Lower leg skin (tissue), 4 donors: Measurements from ENCODE around the gene ERCC3. TPM values are rescaled to one million over a fixed set of nuclear protein-coding genes. Genes with fewer than 3 reads are reported as not detected.
"Not testable (repeated sequence)": the region's sequence is repeated elsewhere in the genome, so short reads cannot be mapped to it uniquely, and the experiment has no call there.

ENCODE experiments used
- DNase-seq, 2 donors: peaks; one replicate each; pipeline ENCODE4 v3.0.0-alpha.2; 2019; ENCODE audit warnings: low spot score in 2 of 2
- H3K4me3 ChIP-seq: fragments of 200-600 bp; sonication (generic); 2 replicates; pipeline ENCODE4 v1.5.1; 2017; ENCODE audit warnings: mild to moderate bottlenecking, low read depth; ENCODE audit not compliant: poor library complexity, severe bottlenecking
- POLR2A ChIP-seq, 2 donors: fragments of 450-650 bp; IDR thresholded peaks; one replicate each; pipeline ENCODE4 v1.6.1; 2016 to 2017; ENCODE audit warnings: antibody characterized with exemption in 2 of 2, mild to moderate bottlenecking in 1 of 2, moderate library complexity in 1 of 2
- WGBS, 2 donors: methylation state at CpG; one replicate each; pipeline ENCODE4 v1.1.5; 2018; 5-methylcytosine and 5-hydroxymethylcytosine counted together
- intact Hi-C: fragments of 100-400 bp; cut with DNase I; formaldehyde crosslinking; loops from one replicate; pipeline ENCODE4 v1.15.0; 2023; ENCODE audit warnings: low total_unique reads
- total RNA-seq, 4 donors: library from RNA; depleted of rRNA; stranded (reverse); fragments of >200 nt; gene quantifications; one replicate each; pipeline ENCODE4 v1.1.0, GENCODE V29; 2016
- TF ChIP-seq, protein P1 (sequence below), 3 donors: fragments of 450-650 bp; IDR thresholded peaks; one replicate each; pipeline ENCODE4 v1.5.1; 2016; ENCODE audit warnings: antibody characterized with exemption in 3 of 3, mild to moderate bottlenecking in 3 of 3, moderate library complexity in 2 of 3

ERCC3 gene
- total RNA-seq, 4 donors from 2014 or later, result 23.7 to 47.5 (median 32.1) TPM

DNA sequence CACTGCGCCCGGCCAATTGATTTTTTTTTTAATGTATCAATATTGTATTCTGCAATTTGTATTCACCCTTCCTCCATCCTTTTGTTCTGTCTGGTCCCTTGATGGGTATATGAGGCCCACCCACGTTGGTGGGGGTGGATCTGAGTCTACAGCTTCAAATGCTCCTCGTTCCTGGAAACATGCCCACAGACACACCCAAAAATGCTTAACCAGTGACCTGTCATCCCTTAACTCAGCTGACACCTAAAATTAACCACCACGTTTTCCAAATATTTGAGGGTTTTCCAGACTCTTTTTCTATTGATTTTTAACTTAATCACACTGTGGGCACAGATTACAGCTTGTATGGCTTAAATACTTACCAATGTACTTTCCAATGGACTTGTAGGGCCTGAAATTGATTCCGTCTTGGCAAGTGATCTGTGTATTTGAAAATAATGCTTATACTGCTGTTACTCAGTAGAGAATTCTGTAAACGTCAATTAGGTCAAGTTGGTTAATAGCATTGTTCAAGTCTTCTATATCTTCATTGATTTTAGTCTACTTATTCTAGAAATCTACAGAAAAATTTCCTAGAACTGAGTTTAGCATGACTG, 39.5 kb downstream of the ERCC3 start:
- 58 to 66% methylated on average over 7 of the region's 7 CpGs for WGBS, 2 donors
- intact Hi-C loops, result no loop called here
- H3K4me3 ChIP-seq, result no peak overlapping the region
- DNase-seq, result peak in 1 of 2 donors; percentile 20
- TF ChIP-seq, protein P1, sequence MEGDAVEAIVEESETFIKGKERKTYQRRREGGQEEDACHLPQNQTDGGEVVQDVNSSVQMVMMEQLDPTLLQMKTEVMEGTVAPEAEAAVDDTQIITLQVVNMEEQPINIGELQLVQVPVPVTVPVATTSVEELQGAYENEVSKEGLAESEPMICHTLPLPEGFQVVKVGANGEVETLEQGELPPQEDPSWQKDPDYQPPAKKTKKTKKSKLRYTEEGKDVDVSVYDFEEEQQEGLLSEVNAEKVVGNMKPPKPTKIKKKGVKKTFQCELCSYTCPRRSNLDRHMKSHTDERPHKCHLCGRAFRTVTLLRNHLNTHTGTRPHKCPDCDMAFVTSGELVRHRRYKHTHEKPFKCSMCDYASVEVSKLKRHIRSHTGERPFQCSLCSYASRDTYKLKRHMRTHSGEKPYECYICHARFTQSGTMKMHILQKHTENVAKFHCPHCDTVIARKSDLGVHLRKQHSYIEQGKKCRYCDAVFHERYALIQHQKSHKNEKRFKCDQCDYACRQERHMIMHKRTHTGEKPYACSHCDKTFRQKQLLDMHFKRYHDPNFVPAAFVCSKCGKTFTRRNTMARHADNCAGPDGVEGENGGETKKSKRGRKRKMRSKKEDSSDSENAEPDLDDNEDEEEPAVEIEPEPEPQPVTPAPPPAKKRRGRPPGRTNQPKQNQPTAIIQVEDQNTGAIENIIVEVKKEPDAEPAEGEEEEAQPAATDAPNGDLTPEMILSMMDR (IDR thresholded peaks at IDR 0.05), result no peak
- TF ChIP-seq POLR2A (IDR thresholded peaks at IDR 0.05), result no peak

DNA sequence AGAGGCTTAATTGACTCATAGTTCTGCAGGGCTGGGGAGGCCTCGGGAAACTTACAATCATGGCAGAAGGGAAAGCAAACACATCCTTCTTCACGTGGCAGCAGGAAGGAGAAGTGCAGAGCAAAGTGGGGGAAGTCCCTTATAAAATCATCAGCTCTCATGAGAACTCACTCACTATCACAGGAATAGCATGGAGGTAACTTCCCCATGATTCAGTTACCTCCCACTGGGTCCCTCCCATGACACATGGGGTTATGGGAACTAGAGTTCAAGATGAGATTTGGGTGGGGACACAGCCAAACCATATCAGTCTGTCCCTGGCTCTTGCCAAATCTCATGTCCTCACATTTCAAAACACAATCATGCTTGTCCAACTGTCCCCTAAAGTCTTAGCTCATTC, 52.8 kb downstream of the ERCC3 start:
- DNase-seq, H3K4me3 ChIP-seq, intact Hi-C loops: not testable (repeated sequence)
- WGBS, 2 donors, result 70 to 80% methylated on average over 2 of the region's 2 CpGs

DNA sequence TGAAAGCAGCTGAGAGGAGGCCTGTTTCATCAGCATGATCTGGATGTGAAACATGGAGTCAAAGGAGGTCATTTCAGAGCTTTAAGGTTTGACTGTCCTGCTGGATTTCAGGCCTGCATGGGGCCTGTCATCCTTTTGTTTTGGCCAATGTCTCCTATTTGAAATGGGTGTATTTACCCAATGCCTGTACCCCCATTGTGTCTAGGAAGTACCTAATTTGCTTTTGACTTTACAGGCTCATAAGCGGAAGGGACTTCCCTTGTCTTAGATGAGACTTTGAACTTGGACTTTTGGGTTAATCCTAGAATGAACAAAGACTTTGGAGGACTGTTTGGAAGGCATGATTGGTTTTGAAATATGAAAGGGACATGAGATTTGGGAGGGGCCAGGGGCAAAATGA, 54.5 kb downstream of the ERCC3 start:
- no peak for DNase-seq
- TF ChIP-seq, protein P1 (IDR thresholded peaks at IDR 0.05), result no peak
- TF ChIP-seq POLR2A (IDR thresholded peaks at IDR 0.05), result no peak
- intact Hi-C loops, result no loop called here
- H3K4me3 ChIP-seq, result no peak overlapping the region
- 100% methylated on average over 1 of the region's 1 CpG for WGBS, 2 donors

DNA sequence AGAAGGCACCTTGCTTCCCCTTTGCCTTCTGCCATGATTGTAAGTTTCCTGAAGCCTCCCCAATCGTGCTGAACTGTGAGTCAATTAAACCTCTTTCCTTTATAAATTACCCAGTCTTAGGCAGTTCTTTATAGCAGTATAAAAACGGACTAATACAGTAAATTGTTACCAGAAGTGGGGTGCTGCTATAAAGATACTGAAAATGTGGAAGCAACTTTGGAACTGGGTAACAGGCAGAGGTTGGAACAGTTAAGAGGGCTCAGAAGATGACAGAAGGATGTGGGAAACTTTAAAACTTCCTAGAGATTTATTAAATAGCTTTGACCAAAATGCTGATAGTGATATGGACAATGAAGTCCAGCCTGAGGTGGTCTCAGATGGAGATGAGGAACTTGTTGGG, 56.2 kb downstream of the ERCC3 start:
- 73 to 81% methylated on average over 2 of the region's 2 CpGs for WGBS, 2 donors
- DNase-seq, H3K4me3 ChIP-seq, intact Hi-C loops: not testable (repeated sequence)

DNA sequence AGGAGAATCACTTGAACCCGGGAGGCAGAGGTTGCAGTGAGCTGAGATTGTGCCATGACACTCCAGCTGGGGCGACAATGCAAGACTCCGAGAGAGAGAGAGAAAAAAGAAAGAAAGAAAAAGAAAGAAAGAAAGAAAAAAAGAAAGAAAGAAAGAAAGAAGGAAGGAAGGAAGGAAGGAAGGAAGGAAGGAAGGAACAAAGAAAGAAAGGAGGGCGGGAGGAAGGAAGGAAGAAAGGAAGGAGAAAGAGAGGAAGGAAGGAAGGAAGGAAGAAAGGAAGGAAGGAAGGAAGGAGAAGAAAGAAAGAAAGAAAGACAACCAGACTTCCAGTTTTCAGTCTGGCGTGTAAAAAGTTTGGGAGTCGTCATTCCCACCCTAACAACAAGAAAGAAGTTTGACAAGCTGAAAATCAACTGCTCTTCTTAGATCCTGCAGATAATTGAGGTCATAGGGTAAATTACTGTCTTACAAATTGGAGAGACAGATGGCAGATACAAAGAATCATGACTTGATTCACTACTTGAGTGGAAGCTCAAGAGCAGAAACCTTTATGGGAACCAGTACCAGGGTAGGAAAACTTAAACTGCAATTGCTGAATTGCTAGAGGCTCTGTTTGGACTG, 58.8 kb downstream of the ERCC3 start:
- WGBS, 2 donors, result 91 to 96% methylated on average over 6 of the region's 6 CpGs
- TF ChIP-seq, protein P1 (IDR thresholded peaks at IDR 0.05), result no peak
- TF ChIP-seq POLR2A (IDR thresholded peaks at IDR 0.05), result no peak
- no peak for DNase-seq
- H3K4me3 ChIP-seq, result no peak overlapping the region
- intact Hi-C loops, result no loop called here

DNA sequence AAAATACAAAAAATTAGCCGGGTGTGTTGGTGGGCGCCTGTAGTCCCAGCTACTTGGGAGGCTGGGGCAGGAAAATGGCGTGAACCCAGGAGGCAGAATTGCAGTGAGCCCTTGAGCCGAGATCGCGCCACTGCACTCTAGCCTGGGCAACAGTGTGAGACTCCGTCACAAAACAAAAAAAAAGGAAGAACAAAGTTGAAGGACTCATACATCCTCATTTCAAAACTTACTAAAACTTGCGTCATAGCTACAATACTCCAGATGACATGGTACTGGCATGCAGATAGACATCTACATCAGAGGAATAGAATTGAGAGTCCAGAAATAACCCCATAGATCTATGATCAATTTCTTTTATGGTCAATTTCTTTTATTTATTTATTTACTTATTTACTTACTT, 60.2 kb downstream of the ERCC3 start:
- DNase-seq, result no peak
- intact Hi-C loops, result no loop called here
- WGBS, 2 donors, result 92 to 97% methylated on average over 8 of the region's 8 CpGs
- no peak for TF ChIP-seq POLR2A (IDR thresholded peaks at IDR 0.05)
- TF ChIP-seq, protein P1 (IDR thresholded peaks at IDR 0.05), result no peak
- H3K4me3 ChIP-seq, result no peak overlapping the region
